HCT116 (cell line): ENCODE results near the gene RIMBP2.

Experiments
- CTCF ChIP-seq, 3 experiments: fragments of 200-600 bp in 1 of 3; sonication (generic) in 1 of 3; IDR thresholded peaks in 2 of 3; conservative IDR thresholded peaks in 1 of 3; 2 replicates each; pipeline ENCODE4 v1.5.1; 2012 to 2017; ENCODE audit warnings: low read depth in 2 of 3, low read length in 2 of 3, antibody characterized with exemption in 1 of 3, borderline replicate concordance in 1 of 3, control low read depth in 1 of 3, mild to moderate bottlenecking in 1 of 3, mixed read lengths in 1 of 3, mixed run types in 1 of 3, moderate library complexity in 1 of 3; ENCODE audit not compliant: insufficient read depth in 1 of 3
- EZH2 ChIP-seq: fragments of 200-600 bp; sonication (generic); IDR thresholded peaks from 2 replicates; pipeline ENCODE4 v1.6.1; 2017; ENCODE audit warnings: antibody characterized with exemption, mixed run types
- POLR2A ChIP-seq: IDR thresholded peaks from 2 replicates; pipeline ENCODE4 v1.7.0; 2011; ENCODE audit warnings: borderline replicate concordance; ENCODE audit not compliant: insufficient read depth, insufficient read length; ENCODE audit errors: extremely low read depth
- POLR2AphosphoS5 ChIP-seq: IDR thresholded peaks from 2 replicates; pipeline ENCODE4 v1.6.1; 2011; ENCODE audit warnings: mild to moderate bottlenecking, low read depth, low read length, moderate library complexity
- RAD21 ChIP-seq: IDR thresholded peaks from 2 replicates; pipeline ENCODE4 v1.6.1; 2012; ENCODE audit warnings: low read depth, mild to moderate bottlenecking
- SIN3A ChIP-seq: IDR thresholded peaks from 2 replicates; pipeline ENCODE4 v1.6.1; 2012; ENCODE audit warnings: low read depth

- TF ChIP-seq CTCF (IDR thresholded peaks at IDR 0.05 in 2 of 3, conservative IDR thresholded peaks at IDR 0.05 in 1 of 3; ENCODE audit: borderline replicate concordance in 1 of 3, insufficient read depth in 1 of 3, low read depth in 2 of 3, low read length in 2 of 3): no peak
- TF ChIP-seq POLR2AphosphoS5: no peak
- TF ChIP-seq POLR2A: no peak
- no peak for TF ChIP-seq SIN3A
- TF ChIP-seq EZH2: no peak
- no peak for TF ChIP-seq RAD21
Measured at GRCh38 chr12:130429656-130430505, 286.2 kb downstream of the RIMBP2 start.
